ENCODE measurements around the gene RNASEH2A. TPM values are rescaled to one million over a fixed set of nuclear protein-coding genes. Genes with fewer than 3 reads are reported as not detected.

The RNASEH2A gene
- total and polyA plus RNA-seq, 2 of the 13 experiments (the other 11 are each of a cell fraction or from before 2014, with no cell fraction given): 25.1 to 35.8 TPM

DNA sequence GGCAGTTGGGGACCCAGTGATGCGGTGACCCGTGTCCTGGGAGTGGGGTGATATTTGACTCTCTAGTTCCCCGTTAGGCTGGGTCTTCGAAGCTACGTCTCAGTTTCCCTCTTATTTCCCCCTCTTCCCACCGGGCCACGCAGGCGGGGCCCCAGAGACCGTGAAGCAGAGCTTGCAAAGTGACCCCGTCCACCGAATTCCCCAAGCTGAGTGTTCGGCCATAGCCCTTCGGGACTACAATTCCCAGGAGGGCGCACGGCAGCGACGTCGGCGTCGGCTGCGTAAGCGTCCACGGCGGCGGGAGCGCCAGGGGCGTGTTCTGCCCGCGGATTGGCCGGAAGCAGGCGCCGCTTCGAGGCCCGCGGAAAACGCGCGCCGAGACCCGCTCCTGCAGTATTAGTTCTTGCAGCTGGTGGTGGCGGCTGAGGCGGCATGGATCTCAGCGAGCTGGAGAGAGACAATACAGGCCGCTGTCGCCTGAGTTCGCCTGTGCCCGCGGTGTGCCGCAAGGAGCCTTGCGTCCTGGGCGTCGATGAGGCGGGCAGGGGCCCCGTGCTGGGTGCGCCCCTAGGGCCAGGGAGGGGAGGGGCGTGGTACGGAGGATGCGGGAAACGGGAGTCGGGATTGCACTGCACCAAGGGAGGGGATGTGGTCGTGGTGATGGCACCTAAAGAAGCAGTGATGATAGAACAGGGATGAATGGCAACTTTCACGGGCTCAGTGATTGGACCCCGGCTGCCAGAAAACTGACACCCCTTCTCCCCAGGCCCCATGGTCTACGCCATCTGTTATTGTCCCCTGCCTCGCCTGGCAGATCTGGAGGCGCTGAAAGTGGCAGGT lies at the start of gene RNASEH2A (continued):
- 0 out of 2 replicates have a peak, but pooled peaks have one; percentile 22 for TF ChIP-seq CCDC6 (CRISPR knock-in tag; IDR thresholded peaks at IDR 0.05)
- TF ChIP-seq, protein P1, sequence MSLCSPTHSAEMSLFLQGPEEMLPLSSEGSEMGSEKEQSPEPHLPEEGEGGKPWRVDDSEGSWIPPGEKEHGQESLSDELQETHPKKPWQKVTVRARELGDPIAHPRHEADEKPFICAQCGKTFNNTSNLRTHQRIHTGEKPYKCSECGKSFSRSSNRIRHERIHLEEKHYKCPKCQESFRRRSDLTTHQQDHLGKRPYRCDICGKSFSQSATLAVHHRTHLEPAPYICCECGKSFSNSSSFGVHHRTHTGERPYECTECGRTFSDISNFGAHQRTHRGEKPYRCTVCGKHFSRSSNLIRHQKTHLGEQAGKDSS (CRISPR knock-in tag; IDR thresholded peaks at IDR 0.05; ENCODE audit: borderline replicate concordance, low read depth): peak; percentile 62; the same call in 1 of the 2 replicates
- no peak for TF ChIP-seq KDM4B (CRISPR knock-in tag; IDR thresholded peaks at IDR 0.05)
- TF ChIP-seq SALL2 (CRISPR knock-in tag; IDR thresholded peaks at IDR 0.05): peak; percentile 92
- TF ChIP-seq MIER3 (CRISPR knock-in tag; IDR thresholded peaks at IDR 0.05; ENCODE audit: borderline replicate concordance): peak; percentile 69; the same call in 1 of the 2 replicates
- TF ChIP-seq SIX1 (CRISPR knock-in tag; IDR thresholded peaks at IDR 0.05; ENCODE audit: borderline replicate concordance): no peak; the same call in 1 of the 2 replicates
- no peak for TF ChIP-seq ZKSCAN1 (IDR thresholded peaks at IDR 0.05; ENCODE audit: low read length)
- no peak for TF ChIP-seq GATAD2A (CRISPR knock-in tag; IDR thresholded peaks at IDR 0.05)
- TF ChIP-seq ZSCAN29 (CRISPR knock-in tag; conservative IDR thresholded peaks at IDR 0.05): 0 out of 2 replicates have a peak, but pooled peaks have one; percentile 65
- TF ChIP-seq ZNF660 (CRISPR knock-in tag; IDR thresholded peaks at IDR 0.05; ENCODE audit: borderline replicate concordance, low read depth): no peak
- TF ChIP-seq RCOR2 (CRISPR knock-in tag; IDR thresholded peaks at IDR 0.05): no peak
- TF ChIP-seq, protein P2, sequence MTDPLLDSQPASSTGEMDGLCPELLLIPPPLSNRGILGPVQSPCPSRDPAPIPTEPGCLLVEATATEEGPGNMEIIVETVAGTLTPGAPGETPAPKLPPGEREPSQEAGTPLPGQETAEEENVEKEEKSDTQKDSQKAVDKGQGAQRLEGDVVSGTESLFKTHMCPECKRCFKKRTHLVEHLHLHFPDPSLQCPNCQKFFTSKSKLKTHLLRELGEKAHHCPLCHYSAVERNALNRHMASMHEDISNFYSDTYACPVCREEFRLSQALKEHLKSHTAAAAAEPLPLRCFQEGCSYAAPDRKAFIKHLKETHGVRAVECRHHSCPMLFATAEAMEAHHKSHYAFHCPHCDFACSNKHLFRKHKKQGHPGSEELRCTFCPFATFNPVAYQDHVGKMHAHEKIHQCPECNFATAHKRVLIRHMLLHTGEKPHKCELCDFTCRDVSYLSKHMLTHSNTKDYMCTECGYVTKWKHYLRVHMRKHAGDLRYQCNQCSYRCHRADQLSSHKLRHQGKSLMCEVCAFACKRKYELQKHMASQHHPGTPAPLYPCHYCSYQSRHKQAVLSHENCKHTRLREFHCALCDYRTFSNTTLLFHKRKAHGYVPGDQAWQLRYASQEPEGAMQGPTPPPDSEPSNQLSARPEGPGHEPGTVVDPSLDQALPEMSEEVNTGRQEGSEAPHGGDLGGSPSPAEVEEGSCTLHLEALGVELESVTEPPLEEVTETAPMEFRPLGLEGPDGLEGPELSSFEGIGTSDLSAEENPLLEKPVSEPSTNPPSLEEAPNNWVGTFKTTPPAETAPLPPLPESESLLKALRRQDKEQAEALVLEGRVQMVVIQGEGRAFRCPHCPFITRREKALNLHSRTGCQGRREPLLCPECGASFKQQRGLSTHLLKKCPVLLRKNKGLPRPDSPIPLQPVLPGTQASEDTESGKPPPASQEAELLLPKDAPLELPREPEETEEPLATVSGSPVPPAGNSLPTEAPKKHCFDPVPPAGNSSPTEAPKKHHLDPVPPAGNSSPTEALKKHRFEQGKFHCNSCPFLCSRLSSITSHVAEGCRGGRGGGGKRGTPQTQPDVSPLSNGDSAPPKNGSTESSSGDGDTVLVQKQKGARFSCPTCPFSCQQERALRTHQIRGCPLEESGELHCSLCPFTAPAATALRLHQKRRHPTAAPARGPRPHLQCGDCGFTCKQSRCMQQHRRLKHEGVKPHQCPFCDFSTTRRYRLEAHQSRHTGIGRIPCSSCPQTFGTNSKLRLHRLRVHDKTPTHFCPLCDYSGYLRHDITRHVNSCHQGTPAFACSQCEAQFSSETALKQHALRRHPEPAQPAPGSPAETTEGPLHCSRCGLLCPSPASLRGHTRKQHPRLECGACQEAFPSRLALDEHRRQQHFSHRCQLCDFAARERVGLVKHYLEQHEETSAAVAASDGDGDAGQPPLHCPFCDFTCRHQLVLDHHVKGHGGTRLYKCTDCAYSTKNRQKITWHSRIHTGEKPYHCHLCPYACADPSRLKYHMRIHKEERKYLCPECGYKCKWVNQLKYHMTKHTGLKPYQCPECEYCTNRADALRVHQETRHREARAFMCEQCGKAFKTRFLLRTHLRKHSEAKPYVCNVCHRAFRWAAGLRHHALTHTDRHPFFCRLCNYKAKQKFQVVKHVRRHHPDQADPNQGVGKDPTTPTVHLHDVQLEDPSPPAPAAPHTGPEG (CRISPR knock-in tag; IDR thresholded peaks at IDR 0.05): no peak
- no peak for TF ChIP-seq SMARCC2 (IDR thresholded peaks at IDR 0.05)
- TF ChIP-seq, protein P3, sequence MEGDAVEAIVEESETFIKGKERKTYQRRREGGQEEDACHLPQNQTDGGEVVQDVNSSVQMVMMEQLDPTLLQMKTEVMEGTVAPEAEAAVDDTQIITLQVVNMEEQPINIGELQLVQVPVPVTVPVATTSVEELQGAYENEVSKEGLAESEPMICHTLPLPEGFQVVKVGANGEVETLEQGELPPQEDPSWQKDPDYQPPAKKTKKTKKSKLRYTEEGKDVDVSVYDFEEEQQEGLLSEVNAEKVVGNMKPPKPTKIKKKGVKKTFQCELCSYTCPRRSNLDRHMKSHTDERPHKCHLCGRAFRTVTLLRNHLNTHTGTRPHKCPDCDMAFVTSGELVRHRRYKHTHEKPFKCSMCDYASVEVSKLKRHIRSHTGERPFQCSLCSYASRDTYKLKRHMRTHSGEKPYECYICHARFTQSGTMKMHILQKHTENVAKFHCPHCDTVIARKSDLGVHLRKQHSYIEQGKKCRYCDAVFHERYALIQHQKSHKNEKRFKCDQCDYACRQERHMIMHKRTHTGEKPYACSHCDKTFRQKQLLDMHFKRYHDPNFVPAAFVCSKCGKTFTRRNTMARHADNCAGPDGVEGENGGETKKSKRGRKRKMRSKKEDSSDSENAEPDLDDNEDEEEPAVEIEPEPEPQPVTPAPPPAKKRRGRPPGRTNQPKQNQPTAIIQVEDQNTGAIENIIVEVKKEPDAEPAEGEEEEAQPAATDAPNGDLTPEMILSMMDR (CRISPR knock-in tag; IDR thresholded peaks at IDR 0.05): peak; percentile 22; the same call in 1 of the 2 replicates
- TF ChIP-seq ZNF737 (CRISPR knock-in tag; IDR thresholded peaks at IDR 0.05; ENCODE audit: borderline replicate concordance): no peak
- 0 out of 2 replicates have a peak, but pooled peaks have one; percentile 55 for TF ChIP-seq JUN (CRISPR knock-in tag; IDR thresholded peaks at IDR 0.05)
- TF ChIP-seq CENPT (CRISPR knock-in tag; IDR thresholded peaks at IDR 0.05; ENCODE audit: low read depth): 0 out of 2 replicates have a peak, but pooled peaks have one; percentile 16
- TF ChIP-seq MAFG (CRISPR knock-in tag; IDR thresholded peaks at IDR 0.05): no peak
- peak; percentile 94 for TF ChIP-seq ZNF776 (CRISPR knock-in tag; IDR thresholded peaks at IDR 0.05)
- TF ChIP-seq, protein P4, sequence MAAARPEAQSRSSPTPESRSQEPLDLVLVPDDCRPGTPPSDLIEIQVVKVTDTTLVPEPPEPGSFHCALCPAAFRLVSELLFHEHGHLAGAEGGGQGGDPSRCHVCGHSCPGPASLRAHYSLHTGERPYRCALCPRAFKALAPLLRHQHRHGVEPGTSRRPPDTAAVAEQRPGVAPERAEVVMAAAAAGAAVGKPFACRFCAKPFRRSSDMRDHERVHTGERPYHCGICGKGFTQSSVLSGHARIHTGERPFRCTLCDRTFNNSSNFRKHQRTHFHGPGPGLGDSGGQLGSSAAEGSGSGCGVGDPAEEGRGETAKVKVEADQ (CRISPR knock-in tag; IDR thresholded peaks at IDR 0.05; ENCODE audit: borderline replicate concordance): peak; percentile 97
